Esophagus mucosa (tissue), 1 donor: ENCODE results near the gene FAM110D. TPM values are rescaled to one million over a fixed set of nuclear protein-coding genes. Genes with fewer than 3 reads are reported as not detected.

Experiments used
- ATAC-seq: fragments of 200-7000 bp; cut with Tn5 transposase; one replicate; pipeline ENCODE4 v1.9.1; 2020
- total RNA-seq: library from RNA; stranded (reverse); gene quantifications from one replicate; pipeline ENCODE4 v1.2.4, GENCODE V29; 2023
- donor health status: DM: yes; HTN: yes; CAD: no.

The FAM110D gene
- total RNA-seq, 1 donor from 2014 or later, result 0.68 TPM

DNA sequence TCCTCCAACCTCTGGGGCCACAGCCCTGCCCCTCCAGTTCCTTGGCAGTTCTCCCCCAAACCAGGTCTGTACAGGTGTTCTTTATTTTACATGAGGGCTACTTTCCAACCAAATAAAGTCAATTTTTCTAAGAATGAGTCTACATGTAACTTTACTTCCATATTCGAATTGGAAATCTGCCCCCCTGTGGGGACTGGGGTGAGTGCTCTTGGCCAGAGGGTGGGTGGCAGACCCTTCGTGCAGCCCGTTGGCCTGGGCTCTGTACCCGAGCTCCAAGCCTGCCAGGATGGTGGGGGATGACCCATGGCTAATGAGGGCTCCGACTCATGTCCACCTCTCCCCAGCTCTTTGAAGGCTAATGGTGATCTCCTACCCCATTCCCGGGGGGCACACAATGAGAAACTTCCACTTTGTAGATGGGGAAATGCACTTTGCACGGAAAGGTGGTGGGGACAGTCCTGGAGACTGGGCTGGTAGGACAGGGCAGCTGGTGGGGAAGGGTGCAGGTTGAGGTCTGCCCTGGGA is 30.9 kb downstream of the FAM110D start:
- ATAC-seq, result peak; percentile 7

DNA sequence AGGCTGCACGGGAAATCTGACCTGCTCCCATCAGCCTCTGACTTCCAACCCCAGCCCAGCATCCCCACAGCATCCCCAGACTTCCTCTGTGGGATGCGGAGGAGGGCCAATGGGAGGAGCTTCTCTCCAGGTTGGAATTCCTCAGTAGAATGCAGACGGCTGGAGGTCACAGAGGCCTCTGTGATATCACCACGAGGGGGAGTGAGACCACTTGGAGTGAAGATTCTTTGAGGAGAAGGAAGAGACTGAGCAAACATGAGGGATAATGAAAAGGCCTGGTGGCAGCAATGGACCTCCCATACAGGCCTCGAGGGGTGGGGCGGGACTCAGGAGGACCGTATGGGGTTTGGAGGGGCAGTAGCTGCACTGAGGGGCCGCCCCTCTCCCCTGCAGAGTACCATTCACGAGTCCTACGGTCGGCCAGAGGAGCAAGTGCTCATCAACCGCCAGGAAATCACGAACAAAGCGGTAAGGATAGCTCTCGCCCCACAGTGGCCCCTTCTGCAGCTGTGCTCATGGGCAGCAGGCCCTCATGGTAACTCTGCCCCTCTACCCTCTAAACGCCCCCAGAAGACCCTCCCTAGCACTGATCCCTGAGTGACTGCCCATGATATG is 31.6 kb downstream of the FAM110D start, which contains the start of gene CATSPER4:
CATSPER4 (plus strand) TSS at position 230 of the 615 bp plus-strand sequence; CDS start at position 256, 26 bp downstream.
- ATAC-seq, result no peak

DNA sequence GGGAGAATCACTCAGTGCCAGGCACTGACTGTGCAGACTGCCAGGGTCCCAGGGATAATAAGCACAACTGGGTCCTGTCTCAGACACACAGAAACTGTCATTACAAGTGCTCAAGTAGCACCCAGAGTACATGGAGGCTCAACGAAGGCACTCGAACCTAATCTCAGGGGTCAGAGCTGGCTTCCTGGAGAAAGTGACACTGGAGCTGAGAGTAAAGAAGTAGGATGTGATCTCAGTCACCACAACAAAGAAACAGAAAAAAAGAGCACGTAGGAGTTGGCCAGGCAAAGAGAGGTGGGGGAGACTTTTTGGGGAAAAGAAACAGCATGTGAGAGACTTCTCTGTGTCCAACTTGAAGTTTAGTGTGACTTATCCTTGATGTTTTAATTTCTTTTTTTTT is 32.9 kb downstream of the FAM110D start:
- ATAC-seq, result no peak

DNA sequence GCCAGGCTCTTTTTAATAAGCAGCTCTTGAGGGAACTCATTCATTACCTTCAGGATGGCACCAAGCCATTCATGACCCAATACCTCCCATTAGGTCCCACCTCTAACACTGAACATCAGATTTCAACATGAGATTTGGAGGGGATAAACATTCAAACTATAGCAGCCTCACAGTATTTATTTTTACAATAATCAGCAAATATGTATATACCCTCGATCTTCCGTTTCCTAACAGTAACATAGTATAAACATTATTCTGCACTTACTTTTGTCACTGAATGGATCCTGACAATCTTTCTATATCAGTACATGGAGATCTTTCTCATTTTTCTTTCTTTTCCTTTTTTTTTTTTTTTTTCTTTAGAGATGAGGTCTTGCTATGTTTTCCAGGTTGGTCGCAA is 36.9 kb downstream of the FAM110D start:
- no peak for ATAC-seq

DNA sequence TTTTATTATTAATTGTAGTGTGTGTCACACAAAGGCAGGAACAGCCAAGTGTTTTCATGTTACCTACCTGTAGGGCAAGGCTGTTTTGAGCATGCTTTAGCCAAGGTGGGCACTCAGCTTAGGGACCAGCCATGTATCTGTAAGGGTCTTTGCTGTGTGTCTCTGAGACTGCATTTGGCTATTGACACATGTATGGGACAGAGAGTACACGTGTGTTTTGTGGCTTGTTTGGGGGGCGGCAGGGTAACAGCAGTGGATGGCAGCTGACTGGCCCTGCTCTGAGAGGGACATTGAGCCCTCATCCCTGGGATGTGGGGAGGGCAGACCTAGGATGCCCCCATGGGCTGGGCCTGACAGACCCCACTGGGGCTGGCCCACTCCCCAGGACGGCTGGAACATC is 38.4 kb downstream of the FAM110D start:
- ATAC-seq, result no peak

DNA sequence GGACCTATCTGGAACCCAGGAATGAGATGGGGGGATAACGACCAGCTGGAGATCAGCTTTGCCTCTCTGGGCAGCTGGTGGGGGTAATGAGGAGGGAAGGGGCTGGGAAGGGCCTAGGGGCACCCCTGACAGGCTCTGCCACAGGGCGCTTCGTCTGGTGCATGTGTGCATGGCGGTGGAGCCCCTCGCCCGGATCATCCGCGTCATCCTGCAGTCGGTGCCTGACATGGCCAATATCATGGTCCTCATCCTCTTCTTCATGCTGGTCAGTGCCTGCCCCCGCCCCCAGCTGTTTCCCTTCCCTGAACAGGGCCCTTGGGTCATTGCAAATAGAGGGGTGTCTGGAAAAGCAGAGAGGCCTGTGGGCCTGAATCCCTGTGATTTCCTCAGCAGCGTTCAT is 38.9 kb downstream of the FAM110D start:
- no peak for ATAC-seq

DNA sequence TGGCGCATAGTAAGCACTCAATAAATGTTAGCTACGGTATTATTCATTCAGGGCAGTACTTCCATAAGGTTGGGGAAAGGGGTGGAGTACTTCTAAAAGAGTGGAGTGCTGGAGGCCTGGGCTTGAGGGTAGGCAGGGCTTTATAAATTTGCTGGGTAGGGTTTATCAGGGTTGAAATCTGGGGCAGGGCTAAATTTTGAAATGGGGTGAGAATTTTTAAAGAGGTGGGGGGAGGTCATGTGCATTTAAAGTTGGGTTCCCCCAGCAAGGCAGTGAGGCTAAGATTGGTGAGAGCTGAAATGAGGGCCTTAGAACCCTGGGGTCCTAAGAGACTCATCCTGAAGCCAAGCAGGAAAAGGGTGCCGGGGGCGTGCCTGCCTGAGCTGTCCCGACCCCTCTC is 41.5 kb downstream of the FAM110D start:
- no peak for ATAC-seq

DNA sequence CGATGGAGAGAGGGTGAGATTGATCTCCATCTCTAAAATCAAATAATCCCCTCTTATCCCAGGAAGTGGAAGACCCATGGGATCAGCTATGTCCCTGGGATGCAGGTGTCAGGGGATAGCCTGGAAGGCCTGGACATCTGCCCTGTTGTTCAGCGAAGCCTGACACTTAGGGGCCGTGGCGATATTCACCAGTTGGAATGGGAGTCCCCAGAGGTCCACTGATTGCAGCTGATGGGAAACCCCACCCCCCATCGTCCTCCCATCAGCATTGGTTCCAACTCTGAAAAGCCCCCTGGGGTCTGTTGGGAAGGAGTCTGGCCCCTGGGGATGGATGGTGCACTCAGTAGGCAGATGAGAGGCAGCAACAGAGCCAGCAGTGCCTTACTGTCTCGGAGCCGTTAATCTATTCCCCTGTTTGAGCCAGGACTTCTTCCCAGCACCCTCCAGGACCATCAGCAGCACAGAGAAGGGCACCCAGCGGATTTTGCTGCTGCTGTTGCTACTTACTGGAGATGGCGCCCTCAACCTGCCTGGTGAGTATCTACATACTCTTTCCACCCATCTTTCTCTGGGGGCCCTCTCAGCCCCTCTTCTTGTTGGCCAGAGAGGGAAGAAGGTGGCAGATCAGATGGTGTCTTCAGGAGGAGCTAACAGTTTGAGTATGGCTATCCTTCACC is 44.9 kb downstream of the FAM110D start:
- ATAC-seq, result no peak

DNA sequence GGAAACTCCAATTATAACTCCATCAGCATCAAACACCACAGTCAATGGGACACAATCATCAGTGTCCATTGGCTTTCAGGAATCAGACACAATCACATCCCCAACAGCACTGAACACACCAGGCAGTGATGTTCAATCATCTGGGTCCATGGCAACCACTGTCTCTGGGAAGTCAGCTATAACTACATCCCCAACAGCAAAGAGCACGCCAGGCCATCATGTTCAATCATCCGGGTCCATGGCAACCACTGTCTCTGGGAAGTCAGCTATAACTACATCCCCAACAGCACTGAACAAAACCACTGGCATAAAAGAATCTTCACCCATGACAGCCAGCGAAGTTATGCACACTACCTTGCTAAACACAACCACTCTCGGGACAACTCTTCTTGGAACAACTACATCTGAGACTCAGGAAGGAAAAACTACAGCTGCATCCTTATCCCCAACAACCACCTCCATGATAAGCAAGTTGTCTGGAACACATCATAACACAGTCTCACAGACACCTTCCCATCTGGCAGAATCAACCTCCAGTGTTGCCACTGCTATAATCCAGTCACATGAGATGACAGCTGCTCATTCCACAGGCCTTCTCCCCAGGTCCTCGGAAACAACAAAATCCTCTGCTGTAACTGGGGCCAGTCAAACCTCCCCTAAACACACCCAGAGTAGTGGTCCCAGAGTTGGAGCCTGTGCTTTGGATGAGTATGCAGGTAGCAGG is 51.4 kb downstream of the FAM110D start:
- no peak for ATAC-seq

DNA sequence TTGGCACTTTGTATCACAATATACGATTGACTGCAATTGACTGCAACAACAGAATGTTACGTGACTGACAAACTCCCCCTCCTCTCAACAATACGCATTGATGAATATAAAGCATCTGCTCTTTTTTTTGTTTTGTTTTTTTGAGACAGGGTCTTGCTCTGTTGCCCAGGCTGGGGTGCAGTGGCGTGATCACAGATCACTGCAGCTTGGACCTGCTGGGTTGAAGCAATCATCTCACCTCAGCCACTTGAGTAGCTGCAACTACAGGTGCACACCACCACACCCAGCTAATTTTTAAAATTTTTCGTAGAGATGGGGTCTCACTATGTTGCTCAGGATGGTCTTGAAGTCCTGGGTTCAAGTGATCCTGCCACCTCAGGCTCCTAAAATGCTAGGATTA is 53.8 kb downstream of the FAM110D start:
- ATAC-seq, result no peak

DNA sequence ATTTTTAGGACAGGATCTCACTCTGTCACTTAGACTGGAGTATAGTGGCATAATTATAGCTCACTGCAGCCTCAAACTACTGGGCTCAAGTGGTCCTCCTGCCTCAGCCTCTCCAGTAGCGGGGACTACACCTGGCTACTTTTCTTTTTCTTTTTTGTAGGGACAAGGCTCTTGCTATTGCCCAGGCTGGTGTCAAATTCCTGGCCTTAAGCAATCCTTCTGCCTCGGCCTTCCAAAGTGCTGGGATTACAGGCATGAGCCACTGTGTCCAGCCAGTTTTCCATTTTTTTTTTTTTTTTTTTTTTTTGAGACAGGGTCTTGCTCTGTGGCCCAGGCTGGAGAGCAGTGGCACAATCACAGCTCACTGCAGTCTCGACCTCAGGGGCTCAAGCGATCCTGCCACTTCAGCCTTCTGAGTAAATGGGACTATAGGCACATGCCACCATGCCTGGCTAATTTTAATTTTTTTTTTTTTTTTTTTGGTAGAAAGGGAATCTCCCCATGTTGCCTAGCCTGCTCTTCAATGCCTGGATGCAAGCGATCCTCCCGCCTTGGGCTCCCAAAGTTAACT is 54.5 kb downstream of the FAM110D start:
- no peak for ATAC-seq

Other genes with a start within 250 kb of the FAM110D start
- gene PAFAH2, start 161.0 kb upstream of the FAM110D start, total RNA-seq, result 9.0 TPM
- gene EXTL1, start 137.3 kb upstream of the FAM110D start, total RNA-seq, result not detected
- gene SLC30A2, start 113.0 kb upstream of the FAM110D start, total RNA-seq, result not detected
- gene TRIM63, start 91.4 kb upstream of the FAM110D start, total RNA-seq, result not detected
- gene PDIK1L, start 47.3 kb upstream of the FAM110D start, total RNA-seq, result 8.2 TPM
- gene C1orf232, start 9.9 kb downstream of the FAM110D start, total RNA-seq, result not detected
- 37.9 TPM for gene ZNF593, start 10.8 kb downstream of the FAM110D start, total RNA-seq
- gene ZNF593OS, start 12.8 kb downstream of the FAM110D start, total RNA-seq, result 0.16 TPM
- gene CNKSR1, start 18.4 kb downstream of the FAM110D start, total RNA-seq, result 19.7 TPM
- gene CATSPER4, start 31.5 kb downstream of the FAM110D start, total RNA-seq, result not detected
- 8.7 TPM for gene CEP85, start 75.1 kb downstream of the FAM110D start, total RNA-seq
- gene SH3BGRL3, start 121.0 kb downstream of the FAM110D start, total RNA-seq, result 242 TPM
- 7.2 TPM for gene UBXN11, start 147.6 kb downstream of the FAM110D start, total RNA-seq
- 7.5 TPM for gene CD52, start 158.9 kb downstream of the FAM110D start, total RNA-seq
- 111 TPM for gene CRYBG2, start 195.1 kb downstream of the FAM110D start, total RNA-seq
- gene ZNF683, start 213.7 kb downstream of the FAM110D start, total RNA-seq, result not detected